HFF-Myc (cell line): ENCODE measurements around the gene ITIH3.

Experiments used
- DNase-seq: peaks from one replicate; pipeline ENCODE4 v3.0.0-alpha.2; 2011; ENCODE audit warnings: low read depth; ENCODE audit errors: extremely low read depth
- H3K4me3 ChIP-seq: replicated peaks from 2 replicates; pipeline ENCODE4 v1.5.1; 2011; ENCODE audit warnings: low read depth, mild to moderate bottlenecking, control low read depth, low read length
- CTCF ChIP-seq: IDR thresholded peaks from 2 replicates; pipeline ENCODE4 v1.5.1; 2012; ENCODE audit warnings: mild to moderate bottlenecking, low read depth, low read length, control low read depth; ENCODE audit errors: missing control alignments

The ITIH3 gene

GRCh38 chr3:52787246-52787645 is 7.3 kb upstream of the ITIH3 start:
- TF ChIP-seq CTCF = no peak
- DNase-seq = no peak

DNA sequence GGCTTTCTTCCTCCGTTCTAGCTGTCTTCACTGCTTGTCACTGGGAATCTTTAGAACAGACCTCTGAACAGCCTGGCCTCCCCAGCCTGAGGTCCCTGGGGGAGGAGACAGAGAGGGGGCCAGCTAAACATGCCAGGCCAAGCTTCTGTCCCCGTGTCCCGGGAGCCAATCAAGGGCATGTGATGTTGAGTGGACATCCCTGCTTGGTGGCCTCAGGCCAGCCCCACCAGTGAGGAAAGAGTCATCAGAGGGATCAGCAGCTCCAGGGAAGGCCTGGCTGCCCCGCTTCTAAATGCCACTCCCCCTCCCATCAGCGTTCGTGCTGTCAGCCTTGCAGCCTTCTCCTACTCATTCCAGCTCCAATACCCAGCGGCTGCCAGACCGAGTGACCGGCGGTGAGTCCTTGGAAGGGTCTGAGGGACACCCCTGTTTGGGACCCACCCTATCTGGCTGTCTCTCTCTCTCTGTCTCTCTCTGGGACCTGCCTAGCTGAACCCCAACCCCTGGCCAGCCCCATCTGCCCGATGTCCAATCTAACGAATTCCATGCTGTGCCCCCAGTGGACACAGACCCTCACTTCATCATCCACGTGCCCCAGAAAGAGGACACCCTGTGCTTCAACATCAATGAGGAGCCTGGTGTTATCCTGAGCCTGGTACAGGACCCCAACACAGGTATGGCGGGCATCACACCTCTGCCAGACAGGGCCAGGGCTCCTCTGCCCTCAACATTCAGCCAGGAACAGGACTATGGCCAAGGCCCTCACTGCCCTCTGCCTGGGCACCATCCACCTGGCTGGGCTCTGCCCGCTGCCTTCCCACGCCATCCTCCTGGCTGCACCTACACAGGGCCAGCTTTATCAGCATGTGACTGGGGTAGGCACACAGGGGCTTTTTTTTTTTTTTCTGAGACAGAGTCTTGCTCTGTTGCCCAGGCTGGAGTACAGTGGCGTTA is 6.6 kb upstream of the ITIH3 start:
- no peak overlapping the region for H3K4me3 ChIP-seq
- no peak for DNase-seq
- TF ChIP-seq CTCF = no peak

More at GRCh38 chr3:52787246-52787645, 7.3 kb upstream of the ITIH3 start:
- no peak overlapping the region for H3K4me3 ChIP-seq

DNA sequence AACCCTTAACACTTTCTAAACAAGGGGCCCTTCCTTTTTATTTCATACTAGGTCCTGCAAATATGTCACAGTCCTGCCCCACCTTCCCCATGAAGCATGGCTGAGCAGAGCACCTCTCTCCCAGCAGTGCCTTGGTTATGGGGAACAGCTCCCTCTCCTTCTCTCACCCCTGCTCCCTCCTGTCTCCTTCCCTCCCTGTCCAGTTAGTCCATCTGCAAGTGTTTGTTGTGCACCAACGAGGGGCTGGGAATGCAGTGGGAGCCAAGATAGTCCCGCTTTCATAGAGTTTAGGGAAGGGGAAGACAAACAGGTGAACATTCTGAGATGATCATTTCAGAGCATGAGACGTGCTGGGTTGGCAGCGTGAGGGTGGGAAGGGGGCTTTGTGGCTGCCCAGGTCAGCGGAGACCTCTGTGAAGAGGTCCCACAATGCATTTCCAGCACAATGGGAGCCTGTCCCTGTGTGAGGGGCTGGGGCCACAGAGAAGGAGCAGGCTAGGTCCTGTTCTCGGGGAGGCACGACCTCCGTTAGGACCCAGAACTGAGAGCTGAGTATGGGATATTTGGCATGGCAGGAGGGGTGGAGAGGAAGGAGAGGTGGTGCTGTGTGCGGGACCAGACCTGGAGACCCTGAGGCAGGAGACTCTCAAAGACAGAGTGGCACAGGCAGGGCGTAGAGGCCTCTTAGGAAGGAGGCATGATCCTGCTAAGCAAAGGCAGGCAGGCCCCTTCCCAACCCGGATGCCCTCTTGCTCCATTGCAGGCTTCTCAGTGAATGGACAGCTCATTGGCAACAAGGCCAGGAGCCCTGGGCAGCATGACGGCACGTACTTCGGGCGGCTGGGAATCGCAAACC is 5.5 kb upstream of the ITIH3 start:
- H3K4me3 ChIP-seq = no peak overlapping the region
- DNase-seq = no peak
- TF ChIP-seq CTCF = no peak

GRCh38 chr3:52789746-52790040 is 4.9 kb upstream of the ITIH3 start:
- no peak for DNase-seq
- H3K4me3 ChIP-seq = no peak overlapping the region
- TF ChIP-seq CTCF = no peak

DNA sequence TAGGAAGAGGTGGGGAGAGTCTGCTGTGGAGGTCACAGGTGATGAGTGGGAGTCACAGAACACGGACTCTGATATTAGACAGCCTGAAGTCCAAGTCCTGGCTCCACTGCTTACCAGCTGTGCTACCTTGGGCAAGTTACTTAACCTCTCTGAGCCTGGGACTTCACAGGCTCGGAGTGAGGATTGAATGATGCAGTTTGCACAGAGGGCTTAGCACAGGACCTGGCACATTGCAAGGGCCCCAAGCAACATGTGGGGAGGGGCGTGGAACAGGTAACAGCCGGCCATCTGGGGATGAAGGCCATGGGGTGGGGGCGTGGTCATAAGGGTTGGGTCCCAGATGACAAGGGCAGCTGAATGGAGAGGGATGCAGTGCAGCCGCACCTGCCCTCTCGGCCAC is 4.3 kb upstream of the ITIH3 start:
- H3K4me3 ChIP-seq = no peak overlapping the region
- no peak for DNase-seq
- no peak for TF ChIP-seq CTCF

DNA sequence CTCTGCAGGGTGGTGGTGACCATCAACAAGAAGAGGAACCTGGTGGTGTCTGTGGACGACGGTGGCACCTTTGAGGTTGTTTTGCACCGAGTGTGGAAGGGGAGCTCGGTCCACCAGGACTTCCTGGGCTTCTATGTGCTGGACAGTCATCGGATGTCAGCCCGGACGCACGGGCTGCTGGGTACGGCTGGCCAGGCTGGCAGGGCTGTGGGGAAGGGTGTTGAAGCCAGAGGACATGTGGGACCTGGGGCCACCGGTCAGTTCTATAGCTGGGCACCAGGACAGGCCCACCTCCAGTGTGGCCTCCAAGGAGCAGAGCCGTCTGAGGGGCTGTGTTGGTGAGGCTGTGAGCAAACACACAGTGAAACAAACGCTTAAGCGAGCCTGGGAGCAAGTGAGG is 3.9 kb upstream of the ITIH3 start:
- no peak for TF ChIP-seq CTCF
- no peak overlapping the region for H3K4me3 ChIP-seq
- DNase-seq = no peak
